ENCODE measurements around the gene SLITRK1.
A peak's percentile ranks its signal among the peaks of the same experiment; 100 is the strongest.

SLITRK1 gene, protein sequence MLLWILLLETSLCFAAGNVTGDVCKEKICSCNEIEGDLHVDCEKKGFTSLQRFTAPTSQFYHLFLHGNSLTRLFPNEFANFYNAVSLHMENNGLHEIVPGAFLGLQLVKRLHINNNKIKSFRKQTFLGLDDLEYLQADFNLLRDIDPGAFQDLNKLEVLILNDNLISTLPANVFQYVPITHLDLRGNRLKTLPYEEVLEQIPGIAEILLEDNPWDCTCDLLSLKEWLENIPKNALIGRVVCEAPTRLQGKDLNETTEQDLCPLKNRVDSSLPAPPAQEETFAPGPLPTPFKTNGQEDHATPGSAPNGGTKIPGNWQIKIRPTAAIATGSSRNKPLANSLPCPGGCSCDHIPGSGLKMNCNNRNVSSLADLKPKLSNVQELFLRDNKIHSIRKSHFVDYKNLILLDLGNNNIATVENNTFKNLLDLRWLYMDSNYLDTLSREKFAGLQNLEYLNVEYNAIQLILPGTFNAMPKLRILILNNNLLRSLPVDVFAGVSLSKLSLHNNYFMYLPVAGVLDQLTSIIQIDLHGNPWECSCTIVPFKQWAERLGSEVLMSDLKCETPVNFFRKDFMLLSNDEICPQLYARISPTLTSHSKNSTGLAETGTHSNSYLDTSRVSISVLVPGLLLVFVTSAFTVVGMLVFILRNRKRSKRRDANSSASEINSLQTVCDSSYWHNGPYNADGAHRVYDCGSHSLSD

DNA sequence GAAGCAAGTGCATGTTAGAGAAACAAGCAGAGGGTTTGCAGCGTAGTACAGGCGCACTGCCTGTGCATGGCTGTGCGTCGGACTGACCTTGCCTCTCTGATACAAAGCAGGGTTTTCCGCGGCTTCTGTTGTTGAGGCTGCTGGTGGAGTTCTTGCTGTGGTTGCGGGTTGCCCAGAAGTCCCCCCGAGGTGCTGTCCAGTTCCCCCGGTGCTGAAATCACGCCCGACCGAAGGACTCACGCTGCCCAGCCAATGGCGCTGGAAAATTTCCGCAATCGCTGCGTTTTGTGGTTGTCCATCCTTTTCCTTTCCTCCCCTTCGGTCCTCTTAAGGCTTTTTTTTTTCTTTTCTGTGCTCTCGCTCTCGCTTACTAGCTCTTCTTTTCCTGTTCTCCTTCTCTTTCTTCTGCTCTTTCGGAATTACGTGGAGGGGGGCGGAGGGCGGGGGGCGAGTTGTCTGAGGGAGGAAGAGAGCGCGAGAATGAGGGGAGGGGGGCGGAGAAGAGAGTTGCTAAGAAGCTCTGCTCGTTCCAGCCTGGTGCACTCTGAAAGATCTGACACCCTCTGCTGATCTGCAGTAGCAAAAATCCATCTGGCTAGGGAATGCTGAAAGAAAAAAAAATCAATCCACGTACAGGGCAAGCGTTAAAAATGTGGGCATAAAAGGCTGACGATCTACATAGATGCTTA is at the start of gene SLITRK1:
Gene SLITRK1, minus strand, starts transcription at position 558 of the 689 bp plus-strand sequence. CDS start 967 bp downstream, outside the sequence.
- in situ Hi-C loops (cut with HindIII; ENCODE audit: low pct_ligation_motif_present, low pct_unique_long_range_greater_than_20kb, low sequenced_read_pairs) = no loop called here
- peak; percentile 69 for DNase-seq

DNA sequence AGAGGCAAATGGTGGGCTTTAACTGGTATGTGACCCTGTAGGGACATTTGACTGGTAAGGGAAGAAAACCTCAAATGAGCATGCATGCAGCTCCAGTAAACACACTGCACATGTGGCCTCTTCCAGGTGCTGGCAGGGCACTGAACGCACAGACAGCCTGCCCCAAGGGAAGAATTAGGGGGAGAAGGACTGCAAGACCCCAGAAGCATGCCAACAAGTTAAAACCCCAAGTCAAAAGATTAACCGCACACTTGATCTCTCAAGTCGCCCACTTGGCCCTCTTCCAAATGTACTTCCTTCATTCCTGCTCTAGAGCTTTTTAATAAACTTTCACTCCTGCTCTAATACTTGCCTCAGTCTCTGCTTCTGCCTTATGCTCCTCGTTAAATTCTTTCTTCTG is 46.9 kb upstream of the SLITRK1 start:
- no peak for DNase-seq
- in situ Hi-C loops (cut with HindIII; ENCODE audit: low pct_ligation_motif_present, low pct_unique_long_range_greater_than_20kb, low sequenced_read_pairs) = no loop called here

DNA sequence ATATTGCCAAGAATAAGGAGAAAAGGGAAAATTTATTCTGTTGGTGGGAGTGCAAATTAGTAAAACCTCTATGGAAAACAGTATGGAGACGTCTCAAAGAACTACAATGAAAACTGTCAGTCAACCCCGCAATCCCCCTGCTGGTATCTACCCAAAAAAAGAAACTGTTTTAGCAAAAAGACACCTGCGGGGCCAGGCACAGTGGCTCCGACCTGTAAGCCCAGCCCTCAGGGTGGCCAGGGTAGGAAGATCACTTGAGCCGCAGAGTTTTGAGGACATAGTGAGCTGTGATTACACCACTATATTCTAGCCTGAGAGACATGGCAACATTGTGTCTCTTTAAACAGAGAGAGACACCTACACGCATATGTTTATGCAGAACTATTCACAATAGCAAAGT is 37.5 kb upstream of the SLITRK1 start:
- DNase-seq = no peak
- in situ Hi-C loops (cut with HindIII; ENCODE audit: low pct_ligation_motif_present, low pct_unique_long_range_greater_than_20kb, low sequenced_read_pairs) = no loop called here

DNA sequence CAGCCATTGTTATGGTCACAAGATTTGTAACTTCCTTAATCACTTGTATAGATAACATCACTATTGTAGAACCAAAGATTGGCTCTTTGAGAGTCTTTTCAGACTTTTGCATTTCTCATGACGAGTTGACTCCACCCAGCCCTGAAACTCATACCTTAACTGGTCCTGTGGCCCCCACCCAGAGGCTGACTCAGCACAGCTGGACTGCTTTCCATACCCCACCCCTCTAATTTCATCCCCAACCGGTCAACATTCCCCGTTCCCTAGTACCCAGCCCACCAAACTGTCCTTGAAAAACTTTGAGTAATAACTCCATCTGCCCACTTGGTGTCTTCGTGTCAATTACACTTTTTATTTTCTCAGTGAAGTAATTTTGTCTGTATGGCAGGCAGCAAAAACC is 32.1 kb upstream of the SLITRK1 start:
- DNase-seq = no peak
- in situ Hi-C loops (cut with HindIII; ENCODE audit: low pct_ligation_motif_present, low pct_unique_long_range_greater_than_20kb, low sequenced_read_pairs) = no loop called here

DNA sequence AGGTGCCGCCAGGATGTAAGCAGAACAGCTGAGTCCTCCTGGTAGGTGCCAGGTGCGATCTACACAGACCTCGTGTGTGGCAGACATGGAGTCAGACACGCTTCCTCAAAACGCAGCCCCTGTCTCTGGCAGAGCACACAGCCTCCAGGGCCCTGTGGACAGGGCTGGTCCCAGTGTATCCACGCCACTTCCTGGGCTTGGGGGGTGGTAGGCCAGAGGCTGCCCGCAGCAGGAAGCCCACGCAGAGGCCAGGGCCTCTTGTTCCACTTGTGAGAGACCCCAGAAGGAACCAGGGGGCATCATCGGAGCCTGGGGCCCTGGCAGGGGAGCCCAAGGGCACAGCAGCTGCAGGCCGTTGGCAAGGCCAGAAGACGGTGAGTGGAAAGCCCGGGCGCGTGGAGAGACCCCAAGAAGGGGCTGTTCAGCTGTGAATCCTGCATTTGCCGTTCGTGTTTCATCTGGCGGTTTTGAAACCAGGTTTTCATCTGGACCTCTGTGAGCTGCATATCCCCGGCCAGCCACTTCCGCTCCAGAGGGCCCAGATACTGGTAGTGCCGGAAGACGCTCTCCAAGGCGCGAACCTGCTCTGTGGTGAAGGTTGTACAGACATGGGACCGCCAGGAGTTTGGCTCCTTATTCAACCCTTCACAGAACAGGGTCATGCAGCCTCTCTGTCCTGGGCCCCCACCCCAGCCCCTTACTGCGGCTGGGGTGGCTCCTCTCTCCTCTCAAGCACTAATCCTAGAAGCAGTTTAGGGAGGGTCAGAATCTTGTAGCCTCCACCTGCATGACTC is 25.1 kb upstream of the SLITRK1 start:
- in situ Hi-C loops (cut with HindIII; ENCODE audit: low pct_ligation_motif_present, low pct_unique_long_range_greater_than_20kb, low sequenced_read_pairs) = no loop called here
- no peak for DNase-seq

DNA sequence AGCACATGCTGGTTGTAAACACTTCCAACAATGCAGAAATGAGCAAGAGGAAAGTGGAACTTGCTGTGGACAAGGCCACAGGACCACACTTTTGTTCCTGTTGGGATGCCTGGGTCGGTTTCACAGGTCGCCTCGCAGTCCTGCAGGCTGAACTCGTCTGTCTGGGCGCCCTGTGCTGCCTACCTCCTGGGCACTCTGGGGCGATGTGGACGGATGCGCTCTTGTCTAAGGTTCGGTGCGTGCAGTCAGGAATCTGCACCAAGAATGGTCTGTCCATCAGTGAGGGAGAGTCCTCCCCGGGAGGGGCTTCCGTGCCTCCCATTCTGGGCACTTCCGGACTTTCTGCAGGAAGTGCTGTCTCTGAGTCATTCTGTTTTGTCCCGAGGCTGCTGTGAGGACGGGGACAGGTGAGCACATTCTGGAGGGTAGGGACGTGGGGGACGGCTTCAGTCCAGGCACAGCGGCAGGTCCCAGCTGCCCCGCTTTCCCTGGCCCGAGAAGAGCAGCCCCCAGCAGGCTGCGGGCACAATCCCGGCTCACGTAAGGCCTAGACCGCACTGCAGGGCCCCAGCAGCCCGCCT is 24.1 kb upstream of the SLITRK1 start:
- in situ Hi-C loops (cut with HindIII; ENCODE audit: low pct_ligation_motif_present, low pct_unique_long_range_greater_than_20kb, low sequenced_read_pairs) = no loop called here

DNA sequence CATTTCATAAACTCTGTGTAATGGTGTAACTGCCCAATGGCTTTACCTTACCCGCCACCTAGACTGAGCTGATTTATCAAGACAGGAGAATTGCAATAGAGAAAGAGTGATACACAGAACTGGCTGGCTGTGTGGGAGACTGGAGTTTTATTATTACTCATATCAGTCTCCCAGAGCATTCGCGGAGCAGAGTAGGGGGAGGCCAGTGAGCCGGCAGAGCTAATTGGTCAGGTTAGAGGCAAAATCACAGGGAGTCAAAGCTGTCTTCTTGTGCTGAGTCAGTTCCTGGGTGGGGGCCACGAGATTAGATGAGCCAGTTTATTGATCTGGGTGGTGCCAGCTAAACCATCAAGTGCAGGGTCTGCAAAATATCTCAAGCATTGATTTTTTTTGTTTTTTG is 23.4 kb upstream of the SLITRK1 start:
- in situ Hi-C loops (cut with HindIII; ENCODE audit: low pct_ligation_motif_present, low pct_unique_long_range_greater_than_20kb, low sequenced_read_pairs) = no loop called here
- DNase-seq = no peak

More for the DNA sequence above, 24.1 kb upstream of the SLITRK1 start:
- DNase-seq = no peak

DNA sequence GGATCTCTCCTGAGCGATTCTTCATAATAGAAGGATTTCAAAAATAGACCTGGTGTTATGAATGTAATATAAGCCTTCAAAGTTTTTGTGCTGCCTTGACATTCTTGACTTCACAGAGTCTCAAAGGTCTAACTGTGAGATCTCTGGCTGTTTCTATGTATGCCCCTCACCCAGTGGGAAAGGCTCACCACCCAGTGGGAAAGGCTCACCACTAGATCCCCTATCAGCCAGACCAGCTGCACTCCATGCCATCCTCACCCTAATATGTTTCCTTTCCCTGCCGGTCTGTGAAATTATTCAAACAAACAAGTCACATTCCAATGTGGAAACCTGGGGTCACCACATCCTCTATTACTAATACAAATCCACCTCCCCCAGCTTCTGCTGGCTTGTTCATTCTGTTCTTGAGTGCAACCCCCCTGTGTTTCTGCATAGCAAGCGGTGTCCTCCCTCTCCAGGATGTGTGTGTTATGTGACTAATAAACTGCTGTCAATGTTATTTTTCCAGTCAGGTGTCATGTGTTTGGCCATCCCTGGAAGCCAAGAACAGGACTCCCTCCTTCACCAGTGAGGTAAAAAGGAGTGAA is 13.8 kb upstream of the SLITRK1 start:
- no peak for DNase-seq
- in situ Hi-C loops (cut with HindIII; ENCODE audit: low pct_ligation_motif_present, low pct_unique_long_range_greater_than_20kb, low sequenced_read_pairs) = no loop called here

DNA sequence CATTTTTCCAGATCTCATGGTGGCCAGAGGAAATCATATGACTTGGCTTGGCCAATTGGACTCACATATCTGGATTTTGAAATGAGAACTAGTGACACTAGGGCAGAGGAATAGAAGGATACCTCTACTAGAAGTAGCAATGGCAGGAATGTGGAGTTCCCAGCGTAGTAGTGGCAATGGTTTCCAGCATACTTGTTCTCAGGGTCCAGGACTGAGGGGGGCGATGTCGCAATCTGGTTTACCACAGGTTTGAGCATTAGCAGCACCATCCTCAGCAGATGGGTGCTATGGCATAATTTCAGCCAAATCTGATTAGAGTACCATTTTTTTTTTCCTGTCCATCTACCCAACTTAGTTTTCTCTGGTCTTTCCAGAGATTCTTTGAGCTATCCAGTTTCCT is 8.1 kb upstream of the SLITRK1 start:
- in situ Hi-C loops (cut with HindIII; ENCODE audit: low pct_ligation_motif_present, low pct_unique_long_range_greater_than_20kb, low sequenced_read_pairs) = no loop called here
- no peak for DNase-seq

DNA sequence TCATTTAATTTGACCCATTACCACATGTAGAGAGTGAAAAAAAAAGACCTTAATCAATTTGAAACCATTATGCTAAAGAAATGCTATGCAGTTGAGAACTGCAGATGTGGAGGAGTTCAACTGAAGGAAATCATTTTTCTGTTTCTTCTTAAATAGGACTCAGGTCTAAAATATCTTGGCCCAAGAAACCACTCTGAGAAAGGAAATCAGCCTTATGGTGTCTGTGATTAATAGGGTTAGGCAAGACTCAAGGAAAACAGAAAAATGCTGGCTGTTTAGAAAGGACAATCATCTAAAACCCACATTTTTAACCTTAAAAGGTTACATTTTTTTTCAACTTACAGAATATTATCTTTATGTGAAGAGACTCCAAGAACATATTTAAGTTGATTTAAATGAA is 1.9 kb upstream of the SLITRK1 start:
- in situ Hi-C loops (cut with HindIII; ENCODE audit: low pct_ligation_motif_present, low pct_unique_long_range_greater_than_20kb, low sequenced_read_pairs) = no loop called here
- no peak for DNase-seq

DNA sequence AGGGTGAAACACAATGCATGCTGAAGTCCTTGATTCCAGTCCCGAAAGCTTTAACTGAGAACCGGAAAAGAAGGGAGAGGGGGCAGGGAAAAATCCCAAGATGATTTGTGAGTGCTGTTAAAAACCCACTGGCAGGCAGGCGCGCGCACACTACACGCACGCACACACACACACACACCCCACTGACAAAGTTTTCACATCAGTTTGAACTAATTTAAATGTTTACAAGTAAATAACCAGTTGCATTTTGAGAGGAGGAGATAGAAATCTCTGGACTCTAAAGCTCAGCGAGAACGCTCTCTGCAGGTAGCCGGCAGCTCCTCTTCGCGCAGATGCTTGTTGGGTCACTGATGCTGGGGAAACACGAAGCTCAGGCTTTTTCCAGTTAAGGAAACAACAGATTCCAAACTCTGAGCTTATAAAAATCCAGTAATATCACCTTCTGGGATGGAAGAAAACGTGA is 818 bp upstream of the SLITRK1 start:
- no peak for DNase-seq
- in situ Hi-C loops (cut with HindIII; ENCODE audit: low pct_ligation_motif_present, low pct_unique_long_range_greater_than_20kb, low sequenced_read_pairs) = no loop called here

DNA sequence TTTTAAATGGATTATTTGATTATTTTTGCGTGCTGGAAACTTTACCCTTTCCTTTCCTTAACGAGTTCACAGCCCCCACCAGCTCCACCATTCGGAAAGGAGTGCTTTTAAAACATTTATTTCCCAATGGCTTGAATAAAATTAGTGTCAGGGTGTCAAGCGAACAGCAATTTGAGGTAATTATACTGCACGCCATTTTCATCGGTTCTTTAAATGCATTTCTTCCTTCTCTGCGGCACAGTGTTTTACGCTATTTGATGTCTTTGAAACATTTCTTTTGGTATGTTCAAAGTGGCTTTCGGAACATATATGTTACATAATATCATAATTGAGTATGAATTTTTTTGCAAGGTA is 309 bp upstream of the SLITRK1 start:
- in situ Hi-C loops (cut with HindIII; ENCODE audit: low pct_ligation_motif_present, low pct_unique_long_range_greater_than_20kb, low sequenced_read_pairs) = no loop called here
- DNase-seq = no peak

DNA sequence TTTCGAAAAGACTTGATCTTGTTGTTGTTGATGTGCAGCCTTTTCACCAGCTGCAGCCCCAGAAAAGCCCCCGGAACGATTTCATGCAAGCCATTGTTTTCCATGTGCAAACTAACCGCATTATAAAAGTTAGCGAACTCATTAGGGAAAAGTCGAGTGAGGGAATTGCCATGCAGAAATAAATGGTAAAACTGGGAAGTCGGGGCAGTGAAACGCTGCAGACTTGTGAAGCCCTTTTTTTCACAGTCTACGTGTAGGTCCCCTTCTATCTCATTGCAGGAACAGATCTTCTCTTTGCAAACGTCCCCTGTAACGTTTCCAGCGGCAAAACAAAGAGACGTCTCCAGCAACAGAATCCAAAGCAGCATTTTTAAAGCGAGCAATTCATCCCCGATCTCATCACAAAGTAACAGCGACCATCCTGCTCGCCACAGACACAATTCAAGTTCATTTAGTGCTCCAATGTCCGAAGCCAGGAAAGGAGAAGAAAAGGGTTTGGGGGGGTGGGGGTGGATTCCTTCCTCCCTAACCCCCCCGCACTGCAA is 1.1 kb downstream of the SLITRK1 start:
- DNase-seq = no peak
- in situ Hi-C loops (cut with HindIII; ENCODE audit: low pct_ligation_motif_present, low pct_unique_long_range_greater_than_20kb, low sequenced_read_pairs) = no loop called here

DNA sequence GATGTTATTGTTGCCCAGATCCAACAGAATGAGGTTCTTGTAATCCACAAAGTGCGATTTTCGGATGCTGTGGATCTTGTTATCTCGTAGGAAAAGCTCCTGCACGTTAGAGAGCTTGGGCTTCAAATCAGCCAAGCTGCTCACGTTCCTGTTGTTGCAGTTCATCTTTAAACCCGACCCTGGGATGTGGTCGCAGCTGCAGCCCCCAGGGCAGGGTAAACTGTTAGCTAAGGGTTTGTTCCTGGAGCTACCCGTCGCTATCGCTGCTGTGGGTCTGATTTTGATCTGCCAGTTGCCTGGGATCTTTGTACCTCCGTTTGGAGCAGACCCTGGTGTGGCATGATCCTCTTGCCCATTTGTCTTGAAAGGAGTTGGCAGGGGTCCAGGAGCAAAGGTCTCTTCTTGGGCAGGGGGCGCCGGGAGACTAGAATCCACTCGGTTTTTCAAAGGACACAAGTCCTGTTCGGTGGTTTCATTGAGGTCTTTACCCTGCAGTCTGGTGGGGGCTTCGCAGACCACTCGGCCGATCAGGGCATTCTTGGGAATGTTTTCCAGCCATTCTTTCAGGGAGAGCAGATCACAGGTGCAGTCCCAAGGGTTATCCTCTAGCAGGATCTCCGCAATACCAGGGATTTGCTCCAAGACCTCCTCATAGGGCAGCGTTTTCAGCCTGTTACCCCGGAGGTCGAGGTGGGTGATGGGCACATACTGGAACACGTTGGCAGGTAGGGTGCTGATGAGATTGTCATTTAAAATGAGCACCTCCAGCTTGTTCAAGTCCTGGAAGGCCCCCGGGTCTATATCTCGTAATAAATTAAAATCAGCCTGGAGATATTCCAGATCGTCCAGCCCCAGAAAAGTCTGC is 1.8 kb downstream of the SLITRK1 start:
- in situ Hi-C loops (cut with HindIII; ENCODE audit: low pct_ligation_motif_present, low pct_unique_long_range_greater_than_20kb, low sequenced_read_pairs) = no loop called here
- no peak for DNase-seq

DNA sequence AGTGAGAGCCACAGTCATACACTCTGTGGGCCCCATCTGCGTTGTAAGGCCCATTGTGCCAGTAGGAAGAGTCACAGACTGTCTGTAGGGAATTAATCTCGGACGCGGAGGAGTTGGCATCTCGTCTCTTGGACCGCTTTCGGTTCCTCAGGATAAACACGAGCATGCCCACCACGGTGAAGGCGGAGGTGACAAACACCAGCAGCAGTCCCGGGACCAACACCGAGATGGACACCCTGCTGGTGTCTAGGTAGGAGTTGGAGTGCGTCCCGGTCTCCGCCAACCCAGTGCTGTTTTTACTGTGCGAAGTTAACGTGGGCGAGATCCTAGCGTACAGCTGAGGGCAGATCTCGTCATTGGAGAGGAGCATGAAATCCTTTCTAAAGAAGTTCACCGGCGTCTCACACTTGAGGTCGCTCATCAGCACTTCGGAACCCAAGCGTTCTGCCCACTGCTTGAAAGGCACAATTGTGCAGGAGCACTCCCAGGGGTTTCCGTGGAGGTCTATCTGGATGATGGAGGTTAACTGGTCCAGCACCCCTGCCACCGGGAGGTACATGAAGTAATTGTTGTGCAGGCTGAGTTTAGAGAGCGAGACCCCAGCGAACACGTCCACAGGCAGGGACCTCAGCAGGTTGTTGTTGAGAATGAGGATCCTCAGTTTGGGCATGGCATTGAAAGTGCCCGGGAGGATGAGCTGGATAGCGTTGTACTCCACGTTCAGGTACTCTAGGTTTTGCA is 2.7 kb downstream of the SLITRK1 start:
- no peak for DNase-seq
- in situ Hi-C loops (cut with HindIII; ENCODE audit: low pct_ligation_motif_present, low pct_unique_long_range_greater_than_20kb, low sequenced_read_pairs) = no loop called here

DNA sequence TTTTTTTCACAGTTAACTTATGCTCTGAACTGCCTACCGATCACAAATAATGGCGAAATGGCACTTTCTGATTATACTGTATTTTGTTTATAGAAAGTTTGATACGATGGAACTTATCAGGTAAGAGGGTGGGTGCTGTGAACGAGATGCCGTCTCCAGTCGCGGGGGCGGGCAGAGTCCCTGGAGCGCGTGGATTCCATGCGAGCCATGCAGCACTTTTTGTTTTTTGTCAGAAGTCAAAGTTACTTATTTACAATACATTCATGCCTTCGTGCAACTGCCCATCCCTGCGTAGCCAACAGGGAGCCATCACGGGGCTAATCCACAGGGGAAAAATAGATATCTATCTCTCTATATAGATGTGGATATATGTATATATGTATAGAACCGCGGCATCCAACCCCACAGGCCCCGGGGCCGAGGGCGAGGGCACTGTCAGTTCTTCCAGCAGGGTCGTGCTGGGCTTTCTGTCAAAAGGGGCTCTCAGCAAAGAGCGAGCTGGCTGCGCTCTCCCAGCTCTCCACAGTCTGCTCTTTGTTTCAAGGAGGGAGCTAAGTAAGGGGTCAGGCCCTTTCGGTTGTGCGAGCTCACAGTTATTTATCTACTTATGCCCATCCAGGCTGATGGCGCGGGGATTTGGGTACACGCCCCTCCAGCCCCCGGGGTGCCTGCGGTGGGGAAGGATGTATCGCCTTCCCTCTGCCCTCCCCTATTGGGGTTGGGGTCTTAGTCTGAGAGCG is 3.4 kb downstream of the SLITRK1 start:
- DNase-seq = no peak
- in situ Hi-C loops (cut with HindIII; ENCODE audit: low pct_ligation_motif_present, low pct_unique_long_range_greater_than_20kb, low sequenced_read_pairs) = no loop called here

Data from ACHN (cell line).